Measurements from ENCODE around the gene CBX7. TPM values are rescaled to one million over a fixed set of nuclear protein-coding genes. Genes with fewer than 3 reads are reported as not detected.
A peak's percentile ranks its signal among the peaks of the same experiment; 100 is the strongest.

The CBX7 gene
- total and polyA plus RNA-seq, 2 donors (not counting 1 experiment from before 2014, with no cell fraction given) = 2.8 to 14.7 TPM

- no peaks in the 10 kb centered on the region for H3K36me3 ChIP-seq (ENCODE audit: control insufficient read depth, insufficient read depth, low read length)
- no peaks in the 10 kb centered on the region for H3K79me2 ChIP-seq (ENCODE audit: control insufficient read depth, insufficient read depth, low read length)
- no peaks in the 10 kb centered on the region for H4K20me1 ChIP-seq (ENCODE audit: control insufficient read depth, extremely low read depth, insufficient read depth, low read length)
- no peak for TF ChIP-seq EZH2 (IDR thresholded peaks at IDR 0.05; ENCODE audit: low read length, missing control alignments)
- TF ChIP-seq CTCF (conservative IDR thresholded peaks at IDR 0.05 in 1 of 2, IDR thresholded peaks at IDR 0.05 in 1 of 2; ENCODE audit: low read depth in 1 of 2, low read length in 2 of 2) = no peak
- no peak overlapping the region for H3K4me2 ChIP-seq (ENCODE audit: extremely low read depth, insufficient read depth, low read length)
- no peak overlapping the region for H3K9ac ChIP-seq (ENCODE audit: insufficient read depth, low read length)
- H3K27me3 ChIP-seq (ENCODE audit: control insufficient read depth, insufficient read depth, low read length) = no peaks in the 10 kb centered on the region
- no peak overlapping the region for H3K4me3 ChIP-seq (replicated peaks in 1 of 4; ENCODE audit: control extremely low read depth in 1 of 4, insufficient read depth in 1 of 4, low read depth in 3 of 4, low read length in 4 of 4)
- peaks cover 9% of the 10 kb centered on the region for H3K4me1 ChIP-seq (ENCODE audit: control insufficient read depth, extremely low read depth, insufficient read depth, low read length)
- no peaks in the 10 kb centered on the region for H3K9me3 ChIP-seq (ENCODE audit: control insufficient read depth, insufficient read depth, low read depth, low read length)
- H3K27ac ChIP-seq (ENCODE audit: insufficient read depth, low read length) = no peak overlapping the region
- DNase-seq (ENCODE audit: low read depth in 2 of 2) = no peak
- H2AFZ ChIP-seq (ENCODE audit: low read length) = no peak overlapping the region
Observed at GRCh38 chr22:39132281-39132680, 20.2 kb downstream of the CBX7 start.

GRCh38 chr22:39130892-39131855, 21.3 kb downstream of the CBX7 start:
- DNase-seq (ENCODE audit: low read depth in 2 of 2) = peak in 1 of 2 donors; percentile 58
- Histone ChIP-seq H3K27ac (ENCODE audit: insufficient read depth, low read length) (no peak overlapping the region), H3K4me1 (ENCODE audit: control insufficient read depth, extremely low read depth, insufficient read depth, low read length) (peaks cover 9% of the 10 kb centered on the region), H3K4me3 (replicated peaks in 1 of 4; ENCODE audit: control extremely low read depth in 1 of 4, insufficient read depth in 1 of 4, low read depth in 3 of 4, low read length in 4 of 4) (no peak overlapping the region), H3K4me2 (ENCODE audit: extremely low read depth, insufficient read depth, low read length) (no peak overlapping the region), H3K36me3 (ENCODE audit: control insufficient read depth, insufficient read depth, low read length) (no peaks in the 10 kb centered on the region), H2AFZ (ENCODE audit: low read length) (no peak overlapping the region), H3K9ac (ENCODE audit: insufficient read depth, low read length) (no peak overlapping the region), H4K20me1 (ENCODE audit: control insufficient read depth, extremely low read depth, insufficient read depth, low read length) (no peaks in the 10 kb centered on the region), H3K27me3 (ENCODE audit: control insufficient read depth, insufficient read depth, low read length) (no peaks in the 10 kb centered on the region), H3K79me2 (ENCODE audit: control insufficient read depth, insufficient read depth, low read length) (no peaks in the 10 kb centered on the region), H3K9me3 (ENCODE audit: control insufficient read depth, insufficient read depth, low read depth, low read length) (no peaks in the 10 kb centered on the region)
- TF ChIP-seq EZH2 (IDR thresholded peaks at IDR 0.05; ENCODE audit: low read length, missing control alignments) = no peak
- peak in 1 of 2 donors; percentile 8 for TF ChIP-seq CTCF (conservative IDR thresholded peaks at IDR 0.05 in 1 of 2, IDR thresholded peaks at IDR 0.05 in 1 of 2; ENCODE audit: low read depth in 1 of 2, low read length in 2 of 2)

- DNase-seq (ENCODE audit: low read depth in 2 of 2) = no peak
- Histone ChIP-seq H3K4me2 (ENCODE audit: extremely low read depth, insufficient read depth, low read length) (no peak overlapping the region), H3K9me3 (ENCODE audit: control insufficient read depth, insufficient read depth, low read depth, low read length) (no peaks in the 10 kb centered on the region), H3K9ac (ENCODE audit: insufficient read depth, low read length) (no peak overlapping the region), H3K4me3 (replicated peaks in 1 of 4; ENCODE audit: control extremely low read depth in 1 of 4, insufficient read depth in 1 of 4, low read depth in 3 of 4, low read length in 4 of 4) (no peak overlapping the region), H3K27ac (ENCODE audit: insufficient read depth, low read length) (no peak overlapping the region), H3K27me3 (ENCODE audit: control insufficient read depth, insufficient read depth, low read length) (no peaks in the 10 kb centered on the region), H4K20me1 (ENCODE audit: control insufficient read depth, extremely low read depth, insufficient read depth, low read length) (no peaks in the 10 kb centered on the region), H3K36me3 (ENCODE audit: control insufficient read depth, insufficient read depth, low read length) (no peaks in the 10 kb centered on the region), H2AFZ (ENCODE audit: low read length) (no peak overlapping the region), H3K79me2 (ENCODE audit: control insufficient read depth, insufficient read depth, low read length) (no peaks in the 10 kb centered on the region), H3K4me1 (ENCODE audit: control insufficient read depth, extremely low read depth, insufficient read depth, low read length) (peaks cover 9% of the 10 kb centered on the region)
- TF ChIP-seq CTCF (conservative IDR thresholded peaks at IDR 0.05 in 1 of 2, IDR thresholded peaks at IDR 0.05 in 1 of 2; ENCODE audit: low read depth in 1 of 2, low read length in 2 of 2) = no peak
Observed at GRCh38 chr22:39130152-39130704, 22.3 kb downstream of the CBX7 start.
